K562 treated with DMSO at 1 percent for 12 hours (cell line): ENCODE data around the gene DLG2. TPM values are rescaled to one million over a fixed set of nuclear protein-coding genes. Genes with fewer than 3 reads are reported as not detected.

Experiments
- total RNA-seq: library from RNA; unstranded; fragments of 300-600 nt; gene quantifications from 2 replicates; pipeline ENCODE4 v1.2.3, GENCODE V29; 2022; ENCODE audit not compliant: insufficient read depth

DLG2 gene
- 1.6 TPM in 1 of 2 replicates, not detected in the other for total RNA-seq

DNA sequence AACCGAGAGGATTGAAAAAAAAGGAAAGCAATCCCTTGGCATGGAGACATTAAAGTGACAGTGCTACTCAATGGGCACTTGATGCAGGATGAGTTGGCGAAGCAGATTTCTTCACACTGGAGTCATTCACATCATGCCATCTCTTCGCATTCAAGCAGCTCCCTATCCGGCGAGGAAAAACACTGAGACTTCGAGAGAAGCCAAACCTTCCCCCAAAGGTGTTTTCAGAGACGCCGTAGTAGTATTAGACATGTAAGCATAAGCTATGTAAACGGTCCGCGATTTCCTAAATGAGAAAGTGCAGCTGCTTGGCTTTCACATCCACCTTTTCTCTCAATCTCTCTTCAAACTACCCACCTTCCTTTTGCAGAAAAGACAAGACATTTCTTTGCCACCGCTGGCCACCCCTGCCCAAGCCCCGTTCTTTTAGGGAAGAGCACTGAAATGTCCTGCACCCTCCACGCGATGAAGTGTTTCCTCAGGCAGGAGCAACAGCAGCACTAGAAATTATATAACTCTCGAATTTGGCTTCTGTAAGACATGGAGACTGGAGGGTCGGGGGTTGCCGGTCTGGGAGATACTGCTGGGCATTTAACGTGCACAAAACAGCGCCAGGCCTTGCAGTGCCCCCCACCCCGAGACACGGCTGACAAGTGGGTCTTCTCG is at the start of gene DLG2:
TSS of gene DLG2 (minus strand) at position 13 of the 666 bp plus-strand sequence.

DNA sequence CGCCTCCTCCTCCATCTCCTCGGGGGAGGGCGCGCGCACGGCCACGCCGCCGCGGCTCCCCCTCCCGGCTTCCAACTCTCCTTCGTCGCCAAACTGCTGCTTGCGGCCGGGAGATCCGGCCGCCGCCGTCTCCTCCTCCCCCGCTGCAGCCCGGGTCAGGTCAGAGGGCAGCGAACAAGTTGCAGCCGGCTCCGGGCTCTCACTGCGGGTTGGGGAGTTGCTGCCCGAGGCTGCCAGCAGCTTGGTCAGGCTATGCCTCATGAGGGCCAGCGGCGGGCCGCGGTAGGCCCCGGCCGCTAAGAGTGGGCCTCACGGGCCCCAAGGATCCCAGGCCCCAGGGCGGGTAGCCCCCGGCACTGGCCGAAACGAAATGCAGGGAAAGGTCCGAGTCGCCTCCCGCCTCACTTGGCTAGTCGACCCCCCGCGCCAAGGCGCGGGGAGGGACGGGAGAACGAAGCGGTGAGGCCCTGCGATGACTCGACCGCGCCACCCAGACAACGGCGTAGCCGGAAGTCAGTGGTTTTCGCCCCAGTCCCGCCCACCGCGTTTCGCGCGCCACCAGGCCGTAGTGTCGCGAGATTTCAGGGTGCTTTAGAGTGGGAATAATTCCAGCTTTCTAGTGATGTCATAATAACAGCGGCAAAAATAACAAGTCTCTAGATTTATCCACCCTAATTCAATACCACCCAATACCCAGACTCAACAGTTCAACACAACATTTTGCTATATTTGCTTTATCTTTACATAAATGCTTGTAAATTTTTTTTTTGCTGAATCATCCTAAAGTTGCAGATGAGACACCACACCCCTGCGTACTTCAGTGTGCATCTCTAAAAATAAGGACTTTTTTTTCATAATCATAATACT is 37.7 kb upstream of the DLG2 start, which contains the start of gene CREBZF:
TSS of gene CREBZF (minus strand) at position 515 of the 867 bp plus-strand sequence. CDS start at position 261, 254 bp downstream.

DNA sequence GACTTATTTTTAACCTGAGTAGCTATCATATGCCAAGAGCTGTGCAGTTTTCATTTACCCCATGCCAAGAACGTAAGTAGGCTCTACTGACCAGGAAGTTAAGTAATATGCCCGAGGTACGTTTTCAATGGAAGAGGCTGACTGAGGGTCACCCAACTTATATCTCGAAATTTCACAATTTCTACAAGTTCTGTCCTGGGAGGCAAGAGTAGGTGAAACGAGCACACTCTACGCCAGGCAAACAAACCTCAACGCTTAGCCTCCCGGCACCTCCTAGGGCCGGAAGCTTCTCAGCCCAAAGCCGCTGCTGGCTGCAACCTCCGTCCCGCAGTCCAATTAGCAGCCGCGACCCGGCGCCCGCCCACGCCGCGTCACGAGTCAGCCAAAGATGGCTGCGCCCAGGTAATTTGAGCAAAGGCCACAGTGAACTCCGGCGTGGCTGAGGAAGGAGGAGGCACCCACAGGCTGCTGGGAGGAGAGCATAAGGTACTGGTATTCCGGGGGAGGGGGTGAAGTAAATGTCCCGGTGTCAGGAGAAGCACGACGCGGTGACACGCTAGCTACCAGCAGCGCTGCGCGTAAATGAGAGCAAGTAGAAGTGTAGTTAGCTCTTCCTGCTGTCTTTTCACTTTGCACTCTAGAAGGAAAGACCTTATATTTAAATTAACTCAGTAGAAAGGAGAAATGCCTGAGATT is 20.6 kb upstream of the DLG2 start, which contains the start of gene TMEM126A:
TSS of gene TMEM126A (plus strand) at position 364 of the 696 bp plus-strand sequence. CDS start 2,289 bp downstream, outside the sequence.

DNA sequence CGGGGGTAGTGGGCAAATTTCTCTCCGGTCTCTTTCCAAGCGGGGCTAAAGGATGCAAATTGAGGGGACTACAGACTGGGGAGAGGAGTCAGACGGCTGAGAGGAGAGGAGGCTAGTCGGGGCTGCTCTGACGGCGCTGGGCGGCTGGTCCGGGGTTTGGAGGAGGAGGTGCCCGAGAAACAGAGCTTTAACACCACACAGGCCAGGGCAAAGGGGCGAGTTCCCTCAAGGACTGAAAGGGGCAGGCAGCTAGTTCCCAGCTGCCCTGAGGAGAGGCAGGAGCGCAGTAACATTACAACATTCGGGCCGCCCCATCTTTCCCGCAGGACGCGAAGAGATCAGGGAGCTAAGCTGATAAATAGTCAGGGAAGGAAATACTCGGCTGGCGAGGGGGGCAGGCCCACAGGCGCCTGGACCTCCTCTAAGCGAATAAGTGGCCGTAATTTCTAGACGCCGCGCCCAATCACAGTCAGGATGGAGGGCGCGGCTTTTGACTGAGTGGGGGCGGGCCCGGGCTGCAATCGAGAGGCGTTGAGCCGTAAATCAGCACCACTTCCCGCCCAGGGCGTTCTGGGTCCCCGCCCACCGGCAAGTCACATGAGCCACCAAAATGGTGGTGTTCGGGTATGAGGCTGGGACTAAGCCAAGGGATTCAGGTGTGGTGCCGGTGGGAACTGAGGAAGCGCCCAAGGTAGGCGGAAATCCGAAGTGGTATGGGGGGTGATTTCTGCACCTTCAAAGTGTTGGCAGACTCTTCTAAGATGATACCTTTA is 1.0 kb upstream of the DLG2 start, which contains the start of gene TMEM126B:
TSS of gene TMEM126B (plus strand) at position 596 of the 773 bp plus-strand sequence. CDS start at position 611, 15 bp downstream.

Other genes starting within 250 kb of the DLG2 start
- 65.5 and 96.5 TPM in 2 replicates for gene TMEM126B, start 1.2 kb upstream of the DLG2 start, total RNA-seq
- gene TMEM126A, start 20.6 kb upstream of the DLG2 start, total RNA-seq: 40.2 and 51.8 TPM in 2 replicates
- 18.1 and 45.3 TPM in 2 replicates for gene CREBZF, start 37.8 kb upstream of the DLG2 start, total RNA-seq
- not detected in 2 replicates for gene CCDC89, start 58.9 kb upstream of the DLG2 start, total RNA-seq
- gene SYTL2, start 183.8 kb upstream of the DLG2 start, total RNA-seq: 0.56 TPM in 1 of 2 replicates, not detected in the other
- gene CCDC83, start 228.0 kb upstream of the DLG2 start, total RNA-seq: not detected in 2 replicates